Right ventricle myocardium superior (tissue), 1 donor: ENCODE data around the gene DEPDC1B. TPM values are rescaled to one million over a fixed set of nuclear protein-coding genes. Genes with fewer than 3 reads are reported as not detected.
A peak's percentile ranks its signal among the peaks of the same experiment; 100 is the strongest.
"Not testable (repeated sequence)": the region's sequence is repeated elsewhere in the genome, so short reads cannot be mapped to it uniquely, and the experiment has no call there.

Experiments
- ATAC-seq: fragments of 200-7000 bp; cut with Tn5 transposase; one replicate; pipeline ENCODE4 v1.9.1; 2020; ENCODE audit warnings: mild to moderate bottlenecking; ENCODE audit not compliant: poor library complexity
- DNase-seq: peaks from one replicate; pipeline ENCODE4 v3.0.0-alpha.2; 2020
- intact Hi-C: fragments of 100-400 bp; cut with DNase I; formaldehyde crosslinking; loops from one replicate; pipeline ENCODE4 v1.11.2; 2022
- total RNA-seq: library from RNA; stranded (reverse); fragmentation: NEBNext Ultra II Directional; extraction: Animal tissue kit (Norgen Biotek cat#: 25700); gene quantifications from one replicate; pipeline ENCODE4 v1.2.1, GENCODE V29; 2021
- donor health status: DM: no; HTN: yes; CAD: no; lungs with severe emphysema.

DEPDC1B gene
- total RNA-seq, 1 donor from 2014 or later = 0.27 TPM

- intact Hi-C loops = no loop called here
- ATAC-seq = no peak
- no peak for DNase-seq
Observed at GRCh38 chr5:60670749-60671148, 29.2 kb downstream of the DEPDC1B start.

- intact Hi-C loops = no loop called here
Observed at GRCh38 chr5:60668686-60669304, 31.2 kb downstream of the DEPDC1B start.

GRCh38 chr5:60651872-60652620, 47.9 kb downstream of the DEPDC1B start:
- intact Hi-C loops = no loop called here
- ATAC-seq (peak; percentile 41), DNase-seq (no peak)

More at GRCh38 chr5:60668686-60669304, 31.2 kb downstream of the DEPDC1B start:
- DNase-seq (no peak), ATAC-seq (no peak)

- ATAC-seq (no peak), DNase-seq (no peak)
- intact Hi-C loops = no loop called here
Observed at GRCh38 chr5:60649288-60649917, 50.6 kb downstream of the DEPDC1B start.

GRCh38 chr5:60648175-60648574, 51.8 kb downstream of the DEPDC1B start:
- ATAC-seq (no peak), DNase-seq (no peak)
- intact Hi-C loops = no loop called here

GRCh38 chr5:60640901-60641300, 59.1 kb downstream of the DEPDC1B start:
- intact Hi-C loops = no loop called here
- no peak for ATAC-seq
- no peak for DNase-seq

GRCh38 chr5:60639544-60639943, 60.4 kb downstream of the DEPDC1B start:
- DNase-seq = no peak
- ATAC-seq = no peak
- intact Hi-C loops = no loop called here

- DNase-seq (no peak), ATAC-seq (no peak)
- intact Hi-C loops = no loop called here
Observed at GRCh38 chr5:60638300-60638699, 61.7 kb downstream of the DEPDC1B start.

GRCh38 chr5:60636644-60637043, 63.3 kb downstream of the DEPDC1B start:
- intact Hi-C loops = no loop called here
- DNase-seq (no peak), ATAC-seq (no peak)

- intact Hi-C loops = no loop called here
- ATAC-seq (no peak), DNase-seq (no peak)
Observed at GRCh38 chr5:60636001-60636400, 64.0 kb downstream of the DEPDC1B start.

GRCh38 chr5:60634051-60634450, 65.9 kb downstream of the DEPDC1B start:
- intact Hi-C loops = no loop called here
- DNase-seq = no peak
- no peak for ATAC-seq

- peak; percentile 62 for ATAC-seq
- DNase-seq = no peak
- intact Hi-C loops = no loop called here
Observed at GRCh38 chr5:60633341-60633740, 66.6 kb downstream of the DEPDC1B start.

GRCh38 chr5:60632153-60632552, 67.8 kb downstream of the DEPDC1B start:
- intact Hi-C loops = no loop called here

GRCh38 chr5:60630836-60631235, 69.1 kb downstream of the DEPDC1B start:
- intact Hi-C loops = no loop called here
- ATAC-seq (no peak), DNase-seq (no peak)

More at GRCh38 chr5:60632153-60632552, 67.8 kb downstream of the DEPDC1B start:
- ATAC-seq (no peak), DNase-seq (no peak)

- intact Hi-C loops = no loop called here
- DNase-seq (no peak), ATAC-seq (no peak)
Observed at GRCh38 chr5:60630179-60630578, 69.8 kb downstream of the DEPDC1B start.

GRCh38 chr5:60624875-60625274, 75.1 kb downstream of the DEPDC1B start:
- intact Hi-C loops = not testable (repeated sequence)

GRCh38 chr5:60620752-60621151, 79.2 kb downstream of the DEPDC1B start:
- ATAC-seq, intact Hi-C loops, DNase-seq: not testable (repeated sequence)

More at GRCh38 chr5:60624875-60625274, 75.1 kb downstream of the DEPDC1B start:
- ATAC-seq, DNase-seq: not testable (repeated sequence)

GRCh38 chr5:60613826-60614225, 86.1 kb downstream of the DEPDC1B start:
- ATAC-seq = no peak
- no peak for DNase-seq
- intact Hi-C loops = no loop called here

- ATAC-seq (no peak), DNase-seq (no peak)
- intact Hi-C loops = no loop called here
Observed at GRCh38 chr5:60611099-60611740, 88.7 kb downstream of the DEPDC1B start.
